ENCODE results near the gene ANKHD1.

- no peak for TF ChIP-seq CTCF (IDR thresholded peaks at IDR 0.05)
- TF ChIP-seq POLR2A (IDR thresholded peaks at IDR 0.05), result no peak
- no peak for TF ChIP-seq POLR2AphosphoS5 (IDR thresholded peaks at IDR 0.05)
These were observed 154.2 kb downstream of the ANKHD1 start for GRCh38 chr5:140555747-140556312.

Measured in prostate gland (tissue), 2 donors.